Dendritic cell treated with granulocyte-macrophage colony-stimulating factor and Interleukin-4, amounts not matched to agents 40 ng/mL and 50 ng/mL, for 4 days (primary cell): ENCODE data around the gene EYS.
"Not testable (repeated sequence)": the region's sequence is repeated elsewhere in the genome, so short reads cannot be mapped to it uniquely, and the experiment has no call there.

Experiments used
- H3K27ac Mint-ChIP-seq: one replicate; pipeline ENCODE4 v1.8.0; 2022; ENCODE audit warnings: mild to moderate bottlenecking, mixed read lengths
- H3K27me3 Mint-ChIP-seq: one replicate; pipeline ENCODE4 v1.8.0; 2022; ENCODE audit warnings: mild to moderate bottlenecking, mixed read lengths
- H3K36me3 Mint-ChIP-seq: one replicate; pipeline ENCODE4 v1.8.0; 2022; ENCODE audit warnings: low read depth, mixed read lengths
- H3K4me1 Mint-ChIP-seq: one replicate; pipeline ENCODE4 v1.8.0; 2022; ENCODE audit warnings: low read depth, mixed read lengths
- H3K4me3 Mint-ChIP-seq: one replicate; pipeline ENCODE4 v1.8.0; 2022; ENCODE audit warnings: mild to moderate bottlenecking, moderate library complexity, mixed read lengths
- H3K9me3 Mint-ChIP-seq: one replicate; pipeline ENCODE4 v1.8.0; 2022; ENCODE audit warnings: mixed read lengths
- intact Hi-C: fragments of 100-400 bp; cut with micrococcal nuclease; formaldehyde crosslinking; loops from one replicate; pipeline ENCODE4 v1.15.0; 2022

The EYS gene

DNA sequence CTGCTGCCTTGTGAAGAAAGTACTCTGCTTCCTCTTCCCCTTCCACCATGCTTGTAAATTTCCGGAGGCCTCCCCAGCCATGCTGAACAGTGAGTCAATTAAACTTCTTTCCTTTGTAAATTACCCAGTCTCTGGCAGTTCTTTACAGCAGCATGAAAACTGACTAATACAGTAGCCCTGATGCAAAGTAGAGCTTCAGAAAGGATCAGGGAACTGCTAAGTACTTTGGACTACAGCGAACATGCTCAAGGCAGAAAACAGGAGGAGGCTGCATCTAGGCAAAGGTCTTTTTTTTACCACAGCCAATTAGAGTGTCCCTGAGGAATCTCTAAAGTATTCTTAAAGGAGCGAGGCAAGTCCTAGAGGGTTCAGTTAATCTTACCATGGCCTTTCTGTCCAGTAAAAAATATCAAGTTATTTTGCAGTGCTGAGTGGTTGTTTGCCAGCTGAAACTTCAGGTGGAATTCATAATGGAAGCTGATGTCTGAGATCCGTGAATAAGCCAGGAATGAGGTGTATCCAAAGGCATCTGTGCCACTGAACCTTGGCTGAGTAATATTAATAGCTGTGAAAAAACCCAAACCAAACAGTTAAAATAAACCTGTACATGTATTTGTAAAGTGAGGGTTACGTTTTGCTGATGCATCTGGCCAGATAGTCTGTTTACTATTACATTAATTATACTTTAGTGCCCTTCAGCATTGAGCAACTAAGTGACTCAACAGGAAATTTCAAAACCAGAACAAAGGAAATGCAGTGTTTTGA is 1901.0 kb downstream of the EYS start:
- intact Hi-C loops, result no loop called here
- H3K36me3 Mint-ChIP-seq, result no peaks in the 10 kb centered on the region
- no peaks in the 10 kb centered on the region for H3K9me3 Mint-ChIP-seq
- H3K27me3 Mint-ChIP-seq, result no peaks in the 10 kb centered on the region
- no peak overlapping the region for H3K4me3 Mint-ChIP-seq
- no peak overlapping the region for H3K27ac Mint-ChIP-seq
- peaks cover 36% of the 10 kb centered on the region for H3K4me1 Mint-ChIP-seq

DNA sequence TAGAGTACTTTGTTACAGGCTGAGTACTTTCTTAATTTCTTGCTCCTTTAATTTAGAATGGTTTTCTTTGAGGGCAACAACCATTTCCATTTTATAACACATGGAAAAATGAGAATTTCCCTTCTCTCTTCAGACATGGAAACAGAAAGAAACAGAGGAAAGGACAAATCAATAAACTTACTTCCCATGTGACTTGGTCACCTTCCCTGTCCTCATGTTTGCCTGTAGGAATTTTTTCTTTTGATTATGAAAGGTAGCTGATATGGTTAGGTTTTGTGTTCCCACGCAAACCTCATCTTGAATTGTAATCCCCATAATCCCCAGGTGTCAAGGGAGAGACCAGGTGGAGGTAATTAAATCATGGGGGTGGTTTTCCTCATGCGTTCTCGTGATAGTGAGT is 1901.7 kb downstream of the EYS start:
- Mint-ChIP-seq H3K4me3 (no peak overlapping the region), H3K36me3 (no peaks in the 10 kb centered on the region), H3K27me3 (no peaks in the 10 kb centered on the region), H3K9me3 (no peaks in the 10 kb centered on the region), H3K4me1 (peaks cover 41% of the 10 kb centered on the region), H3K27ac (no peak overlapping the region)
- intact Hi-C loops, result no loop called here

DNA sequence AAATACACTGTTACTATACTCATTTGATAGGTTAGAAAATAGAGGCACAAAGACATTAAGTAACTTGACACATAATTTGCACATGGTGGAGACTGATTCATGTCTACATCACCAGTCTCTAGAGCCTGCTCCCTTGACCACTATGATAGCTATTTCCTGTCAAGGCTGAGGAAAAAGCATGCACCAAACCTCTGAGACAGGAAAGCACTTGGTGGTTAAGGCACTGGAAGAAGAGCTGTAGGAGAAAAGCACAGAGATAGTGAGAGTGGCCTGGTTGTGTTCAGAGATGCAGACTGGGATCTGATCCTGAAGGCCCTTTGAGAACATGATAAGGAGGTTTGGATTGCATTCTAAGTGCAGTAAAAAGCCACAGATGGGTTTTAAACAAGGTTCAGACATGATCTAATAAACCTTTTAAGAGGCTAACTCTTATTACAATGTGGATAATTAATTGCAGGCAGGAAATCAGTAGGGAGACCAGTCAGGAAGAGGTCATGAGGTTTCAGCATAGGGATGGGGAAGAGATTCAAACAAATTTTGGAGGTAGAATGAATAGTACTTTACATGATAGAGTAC is 1902.6 kb downstream of the EYS start:
- H3K4me1 Mint-ChIP-seq, result peaks cover 47% of the 10 kb centered on the region
- intact Hi-C loops, result no loop called here
- H3K27me3 Mint-ChIP-seq, result no peaks in the 10 kb centered on the region
- no peaks in the 10 kb centered on the region for H3K9me3 Mint-ChIP-seq
- no peaks in the 10 kb centered on the region for H3K36me3 Mint-ChIP-seq
- H3K27ac Mint-ChIP-seq, result no peak overlapping the region
- H3K4me3 Mint-ChIP-seq, result no peak overlapping the region

DNA sequence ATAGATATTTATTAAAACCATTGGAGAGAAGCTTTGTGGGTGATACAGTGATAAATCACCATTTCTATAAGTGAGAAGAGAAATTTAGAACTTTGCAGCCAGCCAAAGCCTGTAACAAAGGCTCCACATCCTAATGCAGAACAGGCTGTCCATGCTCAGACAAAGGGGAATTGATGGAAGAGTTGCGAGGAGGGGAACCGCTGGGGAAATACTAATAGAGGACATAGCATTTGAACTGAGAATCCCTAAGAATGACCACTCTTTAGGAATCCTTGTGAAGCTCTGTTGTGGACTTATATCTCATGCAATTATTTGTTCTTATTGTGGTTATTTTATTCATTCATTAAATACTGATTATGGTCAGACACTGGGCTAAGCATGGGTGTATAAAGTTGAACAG is 1903.7 kb downstream of the EYS start:
- intact Hi-C loops, result no loop called here
- peaks cover 47% of the 10 kb centered on the region for H3K4me1 Mint-ChIP-seq
- H3K27ac Mint-ChIP-seq, result no peak overlapping the region

DNA sequence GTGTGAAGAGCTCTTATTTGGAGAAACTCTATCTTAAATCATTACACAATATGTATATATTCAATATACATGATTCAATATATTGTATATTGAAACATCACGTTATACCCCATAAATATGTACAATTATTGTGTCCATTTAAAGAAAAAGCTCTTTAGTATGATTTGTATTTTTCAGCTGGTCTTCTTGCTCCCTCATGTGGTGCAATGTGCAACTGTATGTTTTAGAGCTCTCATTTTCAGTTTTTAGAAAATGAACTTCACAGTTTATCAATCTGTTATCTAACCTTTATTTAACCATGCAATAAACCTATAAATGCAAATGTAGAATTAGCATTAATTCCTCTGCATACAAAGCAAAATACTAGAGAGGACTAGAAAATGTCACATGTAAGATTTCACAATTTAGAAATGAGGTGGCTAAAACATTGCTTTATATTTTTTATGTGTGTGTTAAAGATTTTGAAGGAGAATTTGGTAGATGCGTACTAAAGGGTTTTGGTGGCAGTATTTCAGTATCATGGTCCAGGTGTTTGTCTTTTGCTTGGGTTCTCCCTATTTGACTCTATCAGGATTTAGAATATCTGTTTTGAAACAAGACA is 1904.3 kb downstream of the EYS start:
- Mint-ChIP-seq H3K9me3 (no peaks in the 10 kb centered on the region), H3K27ac (no peak overlapping the region), H3K4me3 (no peak overlapping the region), H3K36me3 (no peaks in the 10 kb centered on the region), H3K4me1 (peaks cover 41% of the 10 kb centered on the region), H3K27me3 (no peaks in the 10 kb centered on the region)
- intact Hi-C loops, result no loop called here

More for the DNA sequence above, 1903.7 kb downstream of the EYS start:
- no peaks in the 10 kb centered on the region for H3K27me3 Mint-ChIP-seq
- H3K9me3 Mint-ChIP-seq, result no peaks in the 10 kb centered on the region
- H3K4me3 Mint-ChIP-seq, result no peak overlapping the region
- no peaks in the 10 kb centered on the region for H3K36me3 Mint-ChIP-seq

DNA sequence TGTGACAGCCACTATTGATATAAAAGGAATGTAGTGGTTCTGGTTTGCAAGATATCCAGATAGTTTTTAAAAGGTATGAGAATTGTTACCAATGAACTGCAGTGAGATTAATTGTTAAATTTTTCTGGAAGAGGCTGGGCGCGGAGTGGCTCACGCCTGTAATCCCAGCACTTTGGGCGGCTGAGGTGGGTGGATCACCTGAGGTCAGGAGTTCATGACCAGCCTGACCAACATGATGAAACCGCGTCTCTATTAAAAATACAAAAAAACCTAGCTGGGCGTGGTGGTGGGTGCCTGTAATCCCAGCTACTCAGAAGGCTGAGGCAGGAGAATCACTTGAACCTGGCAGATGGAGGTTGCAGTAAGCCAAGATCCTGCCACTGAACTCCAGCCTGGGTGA is 1906.6 kb downstream of the EYS start:
- peaks cover 28% of the 10 kb centered on the region for H3K4me1 Mint-ChIP-seq
- intact Hi-C loops, result not testable (repeated sequence)

DNA sequence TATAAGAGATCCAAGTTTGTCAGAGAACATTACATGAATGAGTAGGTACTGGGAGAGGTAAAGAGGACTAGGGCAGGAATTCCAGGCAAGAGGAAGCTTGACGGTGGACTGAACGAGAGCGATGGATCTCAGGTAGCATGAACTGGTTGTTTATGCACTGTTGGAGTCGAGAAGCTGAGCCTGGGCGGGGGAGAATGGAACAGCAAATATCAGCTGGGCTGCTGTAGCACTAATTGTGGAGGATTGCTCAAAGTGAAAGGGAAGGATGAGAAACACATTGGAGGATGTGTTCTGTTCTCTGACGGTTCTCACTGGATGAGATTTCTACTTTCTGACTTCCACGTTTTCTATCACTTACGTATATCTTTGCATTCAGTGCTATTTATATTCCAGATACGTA is 1907.2 kb downstream of the EYS start:
- Mint-ChIP-seq H3K27me3 (no peaks in the 10 kb centered on the region), H3K27ac (no peak overlapping the region), H3K4me1 (peaks cover 30% of the 10 kb centered on the region), H3K36me3 (no peaks in the 10 kb centered on the region), H3K4me3 (no peak overlapping the region), H3K9me3 (no peaks in the 10 kb centered on the region)
- intact Hi-C loops, result no loop called here

More for the DNA sequence above, 1906.6 kb downstream of the EYS start:
- H3K27me3 Mint-ChIP-seq, H3K4me3 Mint-ChIP-seq, H3K9me3 Mint-ChIP-seq, H3K36me3 Mint-ChIP-seq, H3K27ac Mint-ChIP-seq: not testable (repeated sequence)

DNA sequence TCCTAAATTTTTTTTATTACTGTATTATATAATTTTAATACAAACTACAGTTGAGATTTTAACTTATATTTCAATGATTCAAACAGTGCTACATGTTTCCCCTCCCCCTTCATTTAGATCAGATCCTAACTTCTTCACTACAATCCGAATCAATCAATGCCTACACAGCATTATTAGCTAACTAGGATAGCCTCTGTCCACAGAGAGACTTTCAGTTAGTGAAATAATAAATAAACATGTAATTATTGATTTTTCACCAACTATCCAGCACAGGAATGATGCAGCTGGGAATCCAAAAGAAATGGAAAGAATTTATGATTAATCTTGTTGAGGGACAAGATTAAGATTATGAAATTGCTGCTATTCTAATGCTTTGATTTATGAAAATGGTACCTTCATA is 1907.7 kb downstream of the EYS start:
- H3K4me3 Mint-ChIP-seq, result no peak overlapping the region
- intact Hi-C loops, result no loop called here
- no peaks in the 10 kb centered on the region for H3K27me3 Mint-ChIP-seq
- H3K9me3 Mint-ChIP-seq, result no peaks in the 10 kb centered on the region
- peaks cover 30% of the 10 kb centered on the region for H3K4me1 Mint-ChIP-seq
- H3K27ac Mint-ChIP-seq, result no peak overlapping the region
- H3K36me3 Mint-ChIP-seq, result no peaks in the 10 kb centered on the region

DNA sequence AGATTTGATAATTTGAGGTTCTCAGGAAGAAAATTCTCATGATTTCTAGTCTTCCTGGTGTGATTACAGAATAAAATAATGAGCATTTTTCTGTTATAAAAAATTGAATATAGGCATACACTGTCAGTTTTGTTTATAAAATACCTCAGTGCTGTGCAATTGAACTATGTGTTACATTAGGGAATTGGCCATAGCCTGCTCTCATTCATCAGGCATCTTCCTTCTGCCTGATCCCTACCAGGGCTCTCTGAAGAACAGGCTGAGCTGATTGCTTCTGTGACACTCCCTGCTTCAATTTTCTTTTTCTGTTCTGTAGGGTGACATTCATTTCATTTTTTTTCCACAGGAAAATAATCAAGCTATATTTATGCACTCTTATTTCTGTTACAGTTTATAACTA is 1908.6 kb downstream of the EYS start:
- Mint-ChIP-seq H3K27ac (no peak overlapping the region), H3K27me3 (no peaks in the 10 kb centered on the region), H3K4me1 (peaks cover 36% of the 10 kb centered on the region), H3K4me3 (no peak overlapping the region), H3K9me3 (no peaks in the 10 kb centered on the region), H3K36me3 (no peaks in the 10 kb centered on the region)
- intact Hi-C loops, result no loop called here

DNA sequence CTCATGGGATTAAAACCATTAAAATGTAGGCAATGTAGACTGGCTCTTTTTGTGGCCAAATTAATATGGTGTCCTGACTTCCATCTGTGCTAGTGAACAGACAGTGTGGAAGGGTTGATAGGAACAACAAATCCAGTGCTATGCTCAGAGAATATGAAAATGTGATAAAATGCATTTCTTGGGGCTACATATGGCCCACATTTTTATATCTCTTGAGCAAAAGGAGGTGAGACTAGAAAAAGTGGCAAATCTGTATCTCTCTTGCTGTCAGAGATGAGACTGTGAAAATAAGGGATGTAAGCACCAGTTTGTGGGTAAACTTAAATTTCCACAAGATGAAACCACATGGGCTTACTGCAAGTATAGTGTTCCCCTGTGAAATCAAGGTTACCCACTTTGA is 1909.3 kb downstream of the EYS start:
- no peaks in the 10 kb centered on the region for H3K9me3 Mint-ChIP-seq
- intact Hi-C loops, result no loop called here
- H3K27ac Mint-ChIP-seq, result no peak overlapping the region
- no peaks in the 10 kb centered on the region for H3K27me3 Mint-ChIP-seq
- peaks cover 36% of the 10 kb centered on the region for H3K4me1 Mint-ChIP-seq
- H3K36me3 Mint-ChIP-seq, result no peaks in the 10 kb centered on the region
- no peak overlapping the region for H3K4me3 Mint-ChIP-seq

DNA sequence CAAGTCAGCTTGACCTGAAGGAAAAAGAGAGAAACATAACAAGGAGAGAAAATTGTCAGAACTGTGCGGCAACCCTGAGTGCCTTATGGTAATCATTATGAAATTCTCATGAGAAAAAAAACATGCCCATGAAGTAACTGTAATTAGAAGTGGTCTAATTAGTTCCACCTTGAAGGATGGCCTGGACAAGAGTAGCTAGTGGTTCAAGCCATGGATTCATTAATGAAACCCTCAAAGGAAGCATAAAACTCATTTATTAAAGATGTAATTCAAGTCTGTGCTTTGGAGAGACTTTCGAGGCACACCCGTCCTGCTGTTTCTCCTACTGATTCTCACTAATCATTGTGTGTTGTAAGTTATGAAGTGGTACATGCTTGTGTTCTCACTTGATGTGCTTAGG is 1911.2 kb downstream of the EYS start:
- intact Hi-C loops, result no loop called here
- Mint-ChIP-seq H3K27ac (no peak overlapping the region), H3K4me1 (peaks cover 32% of the 10 kb centered on the region), H3K4me3 (no peak overlapping the region), H3K9me3 (no peaks in the 10 kb centered on the region), H3K27me3 (no peaks in the 10 kb centered on the region), H3K36me3 (no peaks in the 10 kb centered on the region)

DNA sequence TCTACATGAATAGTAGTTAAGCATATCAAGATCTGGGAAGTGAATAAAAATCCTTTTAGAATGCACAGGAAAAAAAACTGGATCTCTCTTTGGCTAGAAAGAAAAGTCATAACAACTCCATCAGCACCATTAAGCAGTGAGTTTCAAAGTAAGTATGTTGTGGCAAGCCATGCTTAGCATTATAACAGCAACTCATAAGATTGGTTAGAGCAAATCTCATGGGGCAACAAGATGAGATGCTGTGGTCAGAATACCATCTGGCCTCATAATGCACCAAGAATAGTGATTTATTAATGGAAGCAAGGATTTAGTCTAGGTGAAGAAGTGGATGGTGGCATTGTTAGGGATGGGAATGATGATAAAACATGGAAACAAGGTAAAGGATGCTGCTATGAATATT is 1912.0 kb downstream of the EYS start:
- no peak overlapping the region for H3K27ac Mint-ChIP-seq
- H3K36me3 Mint-ChIP-seq, result no peaks in the 10 kb centered on the region
- no peak overlapping the region for H3K4me3 Mint-ChIP-seq
- no peaks in the 10 kb centered on the region for H3K27me3 Mint-ChIP-seq
- peaks cover 28% of the 10 kb centered on the region for H3K4me1 Mint-ChIP-seq
- no peaks in the 10 kb centered on the region for H3K9me3 Mint-ChIP-seq
- intact Hi-C loops, result no loop called here

DNA sequence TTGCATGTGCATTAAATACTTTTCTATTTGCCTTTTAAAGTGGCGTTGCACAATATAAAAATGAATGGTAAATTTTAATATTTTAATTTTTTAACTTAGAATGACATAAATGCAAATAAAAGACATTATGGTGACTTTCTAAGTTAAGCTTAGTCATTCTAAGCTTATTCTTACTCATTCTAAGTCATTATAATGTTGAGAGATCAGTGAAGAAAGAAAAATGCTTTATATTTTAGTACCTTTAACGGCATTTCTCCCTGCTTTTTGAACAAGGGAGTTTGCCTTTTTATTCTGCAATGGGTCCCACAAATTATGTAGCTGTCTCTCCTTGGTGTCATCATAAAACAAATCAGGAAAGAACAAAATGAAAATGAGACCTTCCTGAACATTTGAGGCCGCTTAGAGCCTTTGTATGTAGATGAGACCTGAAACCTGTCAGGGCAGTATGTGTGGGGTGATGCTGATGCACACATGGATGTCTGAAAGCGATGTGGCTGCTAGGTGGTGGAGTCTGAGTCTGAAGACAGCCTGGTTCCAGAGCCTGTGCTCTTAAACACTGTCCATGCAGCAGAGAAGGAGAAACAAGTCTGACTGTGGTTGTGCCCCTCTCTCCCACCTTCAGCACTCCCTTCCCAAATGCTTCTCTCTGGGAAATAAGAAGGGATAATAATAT is 1913.4 kb downstream of the EYS start:
- Mint-ChIP-seq H3K27me3 (no peaks in the 10 kb centered on the region), H3K27ac (no peak overlapping the region), H3K4me1 (peaks cover 23% of the 10 kb centered on the region), H3K36me3 (no peaks in the 10 kb centered on the region), H3K9me3 (no peaks in the 10 kb centered on the region), H3K4me3 (no peak overlapping the region)
- intact Hi-C loops, result no loop called here

DNA sequence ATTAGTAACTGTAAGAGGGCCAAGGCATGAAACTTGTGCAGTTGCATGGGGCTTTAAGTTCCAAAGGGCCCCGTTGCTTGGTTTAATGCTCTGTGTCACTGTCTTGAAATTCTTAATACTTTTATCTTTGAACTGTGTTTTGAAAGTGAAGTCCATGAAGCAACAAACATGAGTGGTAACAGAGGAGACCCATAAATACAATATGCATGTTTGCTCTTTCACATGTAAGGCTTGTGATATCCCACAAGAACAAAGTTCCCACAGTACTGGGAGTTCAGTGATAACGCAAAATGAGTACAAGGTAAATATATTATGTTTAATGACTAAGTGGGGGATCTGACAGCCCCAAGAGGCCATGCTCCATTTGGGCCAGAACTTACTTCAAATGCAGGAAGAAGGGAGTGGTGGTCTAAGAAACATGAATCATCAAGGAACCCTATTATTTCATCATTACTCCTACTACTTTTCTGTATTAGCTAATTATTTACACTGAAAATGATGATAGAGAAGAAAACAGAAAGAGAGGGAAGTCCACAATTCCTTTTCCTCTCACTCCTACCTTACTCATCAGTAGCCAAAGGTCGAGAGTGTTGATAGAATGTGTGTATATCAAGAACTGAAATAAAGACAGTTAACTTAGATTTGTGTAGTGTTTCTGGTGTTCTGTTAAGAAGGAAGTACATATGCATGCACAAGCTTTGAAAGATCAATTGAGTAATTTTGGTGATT is 1914.1 kb downstream of the EYS start:
- Mint-ChIP-seq H3K36me3 (no peaks in the 10 kb centered on the region), H3K27ac (no peak overlapping the region), H3K4me3 (no peak overlapping the region), H3K4me1 (peaks cover 23% of the 10 kb centered on the region), H3K27me3 (no peaks in the 10 kb centered on the region), H3K9me3 (no peaks in the 10 kb centered on the region)
- intact Hi-C loops, result no loop called here
